SKM-1 (cell line): ENCODE measurements around the gene KCNJ1.

Experiments
- DNase-seq: peaks from one replicate; lab custom pipeline; 2025; ENCODE audit not compliant: unreplicated experiment; lab: John Stamatoyannopoulos, UW

The KCNJ1 gene

GRCh38 chr11:128884703-128885338 lies 17.7 kb upstream of the KCNJ1 start:
- DNase-seq: no peak

- no peak for DNase-seq
Observed at GRCh38 chr11:128884054-128884453, 17.0 kb upstream of the KCNJ1 start.

DNA sequence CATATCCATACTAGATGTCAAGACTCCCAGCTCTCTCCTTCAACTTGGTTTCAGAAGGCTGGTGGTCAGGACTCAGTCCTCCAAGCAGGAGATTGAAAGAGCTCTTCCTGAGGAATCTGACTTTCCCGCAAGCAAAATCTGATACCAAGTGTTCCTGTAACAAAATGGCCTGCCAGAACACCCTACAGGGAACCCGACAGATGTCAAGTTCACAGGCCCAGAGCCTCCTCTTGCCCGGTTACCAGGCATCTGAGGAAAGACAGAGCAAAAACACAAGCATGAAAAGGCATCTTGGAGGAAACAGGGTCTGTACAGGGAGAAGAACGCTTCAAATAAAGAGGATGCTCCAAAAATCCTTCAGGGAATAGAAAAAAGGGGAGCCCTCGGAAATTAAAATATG lies 15.4 kb upstream of the KCNJ1 start:
- no peak for DNase-seq

- DNase-seq: no peak
Observed at GRCh38 chr11:128881221-128881620, 14.1 kb upstream of the KCNJ1 start.

DNA sequence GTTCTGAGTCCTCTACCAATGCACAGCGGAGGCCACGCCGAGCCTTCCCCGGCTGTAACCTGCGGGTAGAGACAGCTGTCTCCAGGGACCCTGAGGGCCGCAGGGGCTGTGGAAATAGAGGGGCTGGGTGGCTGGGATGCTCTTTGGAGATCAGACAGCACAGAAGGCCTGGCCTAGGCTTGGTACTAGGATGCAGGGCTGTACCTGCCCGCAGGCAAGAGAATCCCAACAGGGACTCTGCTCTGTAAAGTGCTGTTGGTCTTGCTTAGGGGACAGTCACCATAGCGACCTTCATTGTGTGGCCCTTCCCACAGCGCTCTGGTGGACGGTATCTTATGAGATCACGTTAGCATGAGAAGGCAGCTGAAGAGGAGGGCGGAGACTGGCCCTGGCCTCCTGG lies 12.7 kb upstream of the KCNJ1 start:
- no peak for DNase-seq

- no peak for DNase-seq
Observed at GRCh38 chr11:128878455-128878854, 11.4 kb upstream of the KCNJ1 start.

DNA sequence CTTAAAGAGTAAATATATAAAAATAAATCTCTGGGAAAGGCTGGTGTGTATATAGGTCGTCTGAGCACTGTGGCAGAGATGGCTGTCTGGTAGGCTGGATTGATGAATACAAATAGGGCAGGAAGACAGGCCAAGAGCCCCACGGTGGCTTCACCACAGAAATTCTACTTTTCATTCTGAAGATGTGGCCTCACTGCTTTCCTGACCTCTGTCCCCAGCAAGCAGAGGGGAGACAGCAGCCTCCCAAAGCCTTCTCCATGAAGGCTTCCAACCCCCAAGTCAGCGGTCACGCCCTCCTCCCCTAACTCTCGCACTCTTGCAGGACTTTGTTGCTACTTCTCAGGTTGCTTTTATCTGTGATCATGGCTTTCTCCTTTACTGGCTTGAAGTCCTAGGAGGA lies 10.6 kb upstream of the KCNJ1 start:
- DNase-seq: no peak

DNA sequence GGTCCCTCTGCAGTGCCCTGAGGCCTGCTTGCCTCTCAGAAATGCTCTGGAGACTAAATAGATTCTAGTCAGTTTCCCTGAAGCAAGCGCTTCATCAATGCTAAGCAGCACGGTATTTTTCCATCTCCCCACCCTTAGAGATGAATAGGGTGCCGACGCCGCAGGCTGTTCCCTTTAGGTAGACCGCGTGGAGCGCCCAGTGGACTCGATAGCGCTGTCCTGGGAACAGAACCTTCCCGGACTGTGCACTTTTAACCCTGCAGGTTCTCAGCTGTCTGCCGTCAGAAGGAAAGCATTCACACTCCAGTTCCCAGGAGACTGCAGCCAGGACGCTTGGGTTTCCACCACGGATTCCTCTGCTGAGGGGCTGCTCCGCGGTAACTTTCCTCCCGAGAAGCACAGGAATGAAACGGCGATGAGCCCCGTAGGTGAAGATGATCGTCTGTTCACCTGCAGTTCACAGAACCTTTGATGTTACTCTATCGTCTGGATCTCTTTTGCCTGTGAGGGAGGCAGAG lies 9.1 kb upstream of the KCNJ1 start:
- DNase-seq: no peak

GRCh38 chr11:128874427-128874826 lies 7.3 kb upstream of the KCNJ1 start:
- no peak for DNase-seq

DNA sequence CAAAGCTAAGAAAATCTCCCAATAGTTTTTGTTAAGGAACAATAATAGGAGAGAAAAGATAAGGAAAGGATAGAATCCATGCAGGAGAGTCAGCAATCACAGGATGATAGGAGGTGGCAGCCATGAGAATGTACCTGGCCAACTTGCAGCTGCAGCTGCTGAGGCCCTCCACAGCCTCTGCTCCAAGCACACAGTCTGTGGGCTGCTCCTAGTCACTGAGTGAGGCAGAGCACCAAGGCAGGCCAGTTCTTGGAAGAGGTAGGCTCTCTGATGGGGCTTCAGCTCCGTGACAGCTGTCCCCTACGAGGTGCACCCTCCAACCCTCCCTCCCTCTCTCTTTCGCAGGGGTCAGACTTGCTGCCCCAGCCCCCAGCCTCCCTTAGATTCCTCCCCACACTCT lies 5.5 kb upstream of the KCNJ1 start:
- DNase-seq: no peak

DNA sequence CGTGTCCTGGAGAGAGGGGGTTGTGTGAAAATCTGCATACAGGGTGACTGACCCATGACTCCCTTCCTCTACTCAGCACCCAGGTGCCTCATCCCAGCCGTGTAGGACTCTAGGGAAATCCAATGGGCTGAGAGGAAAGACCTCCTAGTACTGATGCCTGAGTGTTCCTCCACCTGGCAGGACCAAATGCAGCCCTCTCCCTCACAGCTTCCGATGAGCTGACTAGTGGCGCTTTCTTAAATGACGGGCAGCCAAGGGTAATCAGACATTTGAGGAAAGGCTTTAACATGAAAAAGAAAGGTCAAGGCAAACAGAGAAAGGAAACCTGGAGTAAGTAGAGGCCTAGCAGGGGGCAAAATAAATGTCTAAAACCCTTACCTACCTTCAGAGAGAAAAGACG lies 5.0 kb upstream of the KCNJ1 start:
- DNase-seq: no peak

DNA sequence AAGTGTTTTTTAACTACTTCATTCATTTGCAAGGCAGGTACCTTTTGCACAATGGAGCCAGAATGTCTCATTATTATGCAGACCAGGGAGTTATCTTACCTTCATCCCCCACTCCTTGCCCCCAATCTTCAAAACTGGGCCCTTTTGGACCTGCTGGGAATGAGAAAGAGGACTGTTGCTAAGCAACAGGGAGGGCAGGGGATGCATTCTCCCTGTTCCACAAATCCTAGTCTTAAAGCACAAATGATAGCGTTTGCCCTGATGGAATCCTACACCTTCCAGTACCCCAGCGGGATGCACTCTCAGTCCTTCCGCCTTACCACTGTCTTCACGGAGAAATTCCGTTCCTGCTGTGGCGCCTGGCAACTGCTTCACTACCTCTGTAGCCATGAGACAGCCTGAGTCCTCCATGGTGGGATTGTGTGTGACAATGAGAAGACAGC lies 4.1 kb upstream of the KCNJ1 start:
- no peak for DNase-seq

DNA sequence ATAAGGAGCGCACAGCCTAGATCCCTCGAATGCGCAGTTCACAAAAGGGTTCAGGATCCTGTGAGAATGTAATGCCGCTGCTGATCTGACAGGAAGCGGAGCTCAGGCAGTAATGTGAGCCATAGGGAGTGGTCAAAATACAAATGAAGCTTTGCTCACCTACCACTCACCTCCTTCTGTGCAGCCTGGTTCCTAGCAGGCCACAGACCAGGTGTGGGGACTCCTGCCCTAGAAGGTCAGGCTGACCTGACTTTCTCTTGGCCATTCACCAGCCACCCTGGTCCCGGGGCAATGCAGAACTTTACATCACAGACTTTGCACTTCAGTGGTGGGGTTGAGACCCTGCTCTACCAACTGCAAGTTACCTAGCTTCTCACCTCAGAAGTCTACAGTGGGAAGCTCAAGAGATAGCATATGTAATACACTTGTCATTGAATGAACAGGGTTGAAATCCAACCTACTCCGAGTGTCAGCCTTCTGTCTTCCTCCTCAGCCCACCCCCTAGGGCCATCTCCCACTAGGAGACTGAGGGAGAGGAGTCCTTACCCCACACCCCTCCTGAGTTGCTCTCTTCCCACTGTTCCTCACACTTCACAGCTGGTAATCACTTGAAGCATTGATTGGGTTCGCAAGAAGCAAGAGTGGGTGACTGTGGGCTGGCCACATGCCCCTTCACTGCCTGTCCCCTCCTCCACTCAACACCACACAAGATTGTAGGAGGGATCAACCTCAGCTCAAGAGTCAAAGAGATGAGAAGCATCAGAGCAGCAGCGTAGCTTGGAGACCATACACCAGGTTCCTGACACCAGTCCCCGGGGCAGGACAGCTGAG lies 2.0 kb upstream of the KCNJ1 start:
- DNase-seq: no peak

- DNase-seq: no peak
Observed at GRCh38 chr11:128865490-128865889, 1.6 kb downstream of the KCNJ1 start.

DNA sequence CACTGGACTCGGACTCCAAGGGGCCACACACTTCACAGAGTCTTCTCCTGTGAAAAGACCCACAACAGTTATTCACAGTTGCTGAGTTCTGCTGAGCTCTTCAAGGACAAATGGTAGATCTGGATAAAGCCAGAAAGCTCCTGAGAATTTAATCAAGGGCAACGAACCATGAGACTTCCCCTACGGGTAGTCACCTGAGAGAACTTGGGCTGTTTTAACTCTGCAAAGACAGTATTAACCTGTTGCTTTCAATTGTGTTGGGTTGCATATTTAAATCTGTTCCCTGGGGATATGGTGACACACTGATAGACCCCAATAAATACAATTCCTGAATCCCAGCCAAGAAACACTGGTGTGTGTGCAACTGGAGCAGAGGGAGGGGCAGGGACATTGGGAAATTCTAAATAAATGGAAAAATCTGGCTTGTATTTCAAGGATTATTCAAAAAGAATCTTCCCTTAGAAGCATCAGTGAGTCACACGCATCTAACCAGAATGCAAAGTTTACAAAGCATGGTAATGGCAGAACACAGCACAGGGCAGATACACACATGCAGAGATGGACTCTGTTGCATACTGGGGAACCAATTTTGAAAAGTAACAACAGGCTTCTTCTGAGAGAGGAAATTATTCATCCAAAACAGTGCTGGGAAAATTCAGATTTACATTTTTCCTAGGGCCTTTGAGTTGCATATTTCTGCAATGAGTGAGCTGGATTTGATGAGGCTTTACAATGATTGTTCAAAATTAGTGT lies 4.0 kb downstream of the KCNJ1 start:
- DNase-seq: no peak

GRCh38 chr11:128862406-128862805 lies 4.7 kb downstream of the KCNJ1 start:
- DNase-seq: no peak

DNA sequence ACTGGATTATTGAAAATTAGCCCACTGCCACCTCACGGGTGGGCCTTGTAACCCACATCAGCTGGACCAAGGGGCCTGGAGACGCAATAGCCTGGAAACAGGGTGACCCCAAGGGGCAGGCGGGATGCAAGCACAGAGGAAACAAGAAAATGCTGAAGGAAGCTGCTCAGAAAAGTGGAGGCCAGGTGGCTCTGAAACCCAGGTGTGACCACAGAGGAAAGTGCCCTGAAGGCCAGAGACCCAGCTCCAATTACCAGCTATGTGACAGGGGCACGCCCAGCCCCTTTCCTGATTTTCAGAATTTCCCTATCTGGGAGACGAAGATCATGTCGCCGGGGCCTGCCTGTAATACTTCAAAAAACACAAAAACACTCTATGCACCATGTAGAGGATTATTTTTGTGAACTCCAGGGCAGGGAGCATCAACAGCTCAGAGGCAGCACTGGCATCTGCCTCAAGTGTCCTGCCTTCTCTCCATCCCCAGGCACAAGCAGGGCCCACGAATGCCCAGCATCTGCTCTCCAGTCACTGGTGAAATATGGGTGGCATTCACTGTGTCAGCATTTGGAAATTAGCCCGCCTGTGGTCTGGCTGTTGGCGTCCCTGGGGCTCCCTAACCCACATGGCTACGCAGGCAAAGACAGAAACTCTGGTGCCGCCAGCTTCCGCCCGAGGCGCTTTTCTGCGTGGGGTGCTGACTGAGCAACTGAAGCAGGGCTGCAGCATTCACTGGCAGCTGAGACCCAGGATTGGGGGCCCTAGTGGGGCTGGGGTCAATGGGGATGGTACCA lies 6.3 kb downstream of the KCNJ1 start:
- DNase-seq: no peak

DNA sequence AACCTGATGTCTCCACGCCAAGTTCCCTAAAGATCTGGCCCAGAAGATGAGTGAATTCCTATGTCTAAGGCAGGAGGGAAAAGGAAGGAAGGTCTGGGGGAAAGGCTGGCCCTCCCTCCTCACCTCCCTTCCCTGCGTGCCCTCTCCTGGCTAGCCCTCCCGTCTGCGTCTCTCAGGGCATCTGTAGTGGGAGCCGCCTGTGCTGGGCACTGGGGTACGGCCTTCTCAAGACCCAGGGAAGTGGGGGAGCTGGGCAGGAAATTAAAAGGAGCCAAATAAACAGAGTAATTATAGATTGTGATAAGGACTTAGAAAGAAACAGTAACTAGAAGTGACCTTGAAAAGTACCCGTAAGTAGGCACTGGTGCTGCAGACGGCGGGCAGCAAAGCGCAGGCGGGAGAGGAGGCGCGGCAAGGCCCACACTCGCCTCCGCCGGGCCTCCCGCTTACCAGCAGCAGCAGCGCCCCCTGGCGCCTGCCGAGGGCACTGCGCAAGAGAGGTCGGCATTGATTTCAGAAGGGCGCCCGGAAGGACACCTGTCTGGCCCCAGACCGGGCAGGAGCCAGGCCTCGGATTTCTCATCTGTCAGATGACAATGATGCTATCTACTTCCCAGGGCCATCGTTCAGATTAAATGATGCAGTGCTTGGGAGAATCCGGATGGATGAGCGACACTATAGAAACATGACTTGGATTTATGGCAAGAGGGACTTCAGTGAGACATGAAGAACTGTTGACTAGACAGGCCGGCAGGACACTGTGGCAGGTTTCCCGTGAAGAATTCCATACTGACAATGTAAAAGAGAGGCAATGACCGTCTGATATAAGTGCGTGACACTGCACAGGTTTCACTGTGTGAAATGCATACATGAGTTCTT lies 7.3 kb downstream of the KCNJ1 start:
- DNase-seq: peak; percentile 11

DNA sequence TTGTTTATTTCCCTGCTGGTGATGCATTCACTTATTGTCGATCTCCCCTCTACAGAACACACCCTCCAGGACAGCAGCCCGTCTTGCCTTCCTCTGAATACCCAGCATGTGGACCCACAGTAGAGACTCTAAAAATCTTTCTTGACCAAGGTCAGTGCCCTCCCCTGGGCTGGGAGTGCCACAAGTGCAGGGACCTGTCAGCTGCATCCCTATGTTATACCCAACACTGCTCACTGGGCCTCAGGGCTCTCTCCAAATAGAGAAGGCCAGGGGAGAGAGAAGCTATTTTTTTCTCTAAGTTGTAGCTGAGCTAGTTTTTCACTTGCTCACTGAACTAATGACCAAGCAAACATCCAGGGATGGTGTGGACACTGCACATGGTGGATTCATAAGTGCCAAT lies 9.8 kb downstream of the KCNJ1 start:
- DNase-seq: no peak

DNA sequence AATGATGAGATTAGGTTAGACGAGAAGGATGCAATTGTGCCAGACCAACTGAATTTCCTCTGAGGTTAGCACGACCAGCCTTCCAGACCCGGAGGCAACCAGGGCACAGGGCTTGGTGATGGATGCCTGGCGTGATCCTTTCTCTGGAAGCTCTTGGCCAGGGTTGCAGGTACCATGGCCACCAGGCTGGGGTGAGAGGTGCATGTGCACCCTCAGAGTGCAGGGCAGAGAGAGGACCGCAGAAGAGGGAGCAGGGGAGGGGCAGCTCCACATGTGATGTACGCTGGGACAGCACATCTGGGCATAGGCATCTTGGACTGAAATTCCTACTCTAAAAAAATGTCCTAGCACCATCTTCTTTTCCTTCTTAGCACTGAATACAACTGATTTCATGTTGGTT lies 10.9 kb downstream of the KCNJ1 start:
- DNase-seq: no peak
